Activated naive CD4-positive, alpha-beta T cell treated with anti-CD3 and anti-CD28 coated beads, Interleukin-2, amount 50 U/mL, for 24 hours (primary cell): ENCODE data around the gene CCDC69.

ENCODE experiments used
- H3K27ac Mint-ChIP-seq: one replicate; pipeline ENCODE4 v1.8.0; 2021; ENCODE audit warnings: mild to moderate bottlenecking, mixed read lengths
- H3K27me3 Mint-ChIP-seq: one replicate; pipeline ENCODE4 v1.8.0; 2021; ENCODE audit warnings: mixed read lengths
- H3K36me3 Mint-ChIP-seq: one replicate; pipeline ENCODE4 v1.8.0; 2021; ENCODE audit warnings: mixed read lengths
- H3K4me1 Mint-ChIP-seq: one replicate; pipeline ENCODE4 v1.8.0; 2021; ENCODE audit warnings: mixed read lengths
- H3K4me3 Mint-ChIP-seq: one replicate; pipeline ENCODE4 v1.8.0; 2021; ENCODE audit warnings: mild to moderate bottlenecking, mixed read lengths
- H3K9me3 Mint-ChIP-seq: one replicate; pipeline ENCODE4 v1.8.0; 2021; ENCODE audit warnings: mixed read lengths

The CCDC69 gene

DNA sequence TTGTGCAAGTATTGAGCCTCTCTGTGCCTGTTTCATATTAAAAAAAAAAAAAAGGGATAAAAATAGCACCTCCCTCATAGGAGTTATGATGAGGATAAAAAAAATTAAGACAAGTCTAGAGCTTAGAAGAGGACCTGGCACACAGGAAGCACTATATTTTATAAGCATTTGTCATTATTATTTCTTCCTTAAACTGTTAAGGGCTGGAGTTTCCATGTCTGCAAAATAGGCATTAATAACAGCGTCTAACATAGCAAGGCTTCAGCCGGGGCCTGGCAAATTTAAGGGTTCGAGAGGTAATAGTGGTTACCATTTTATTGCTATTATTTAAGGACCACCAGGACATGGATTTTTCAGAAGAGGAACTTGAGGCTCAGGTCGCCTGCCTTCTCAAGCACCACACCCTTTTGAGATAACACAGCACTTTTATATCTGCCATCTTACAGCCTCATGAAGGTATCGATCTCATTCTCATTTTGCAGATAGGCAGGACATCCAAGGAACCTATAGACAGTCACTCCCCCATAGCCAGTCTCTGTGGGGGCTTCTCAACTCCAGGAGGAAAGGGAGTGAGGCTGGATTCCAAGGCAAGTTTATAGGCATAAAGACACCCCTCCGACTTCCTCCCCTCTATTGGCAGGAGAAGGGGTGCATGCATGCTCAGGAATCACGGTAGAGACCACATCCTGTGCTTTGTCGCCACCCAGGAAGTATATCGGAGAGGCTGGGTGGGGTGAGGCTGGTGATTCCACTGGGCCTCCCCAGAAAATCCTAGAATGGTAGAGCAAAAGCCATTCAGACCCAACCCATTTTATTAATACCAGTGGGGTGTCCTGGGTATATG is 68.7 kb downstream of the CCDC69 start:
- Mint-ChIP-seq H3K4me3 (peak overlapping the region; percentile 89), H3K4me1 (peaks cover 86% of the 10 kb centered on the region), H3K27ac (peak overlapping the region; percentile 95), H3K27me3 (no peaks in the 10 kb centered on the region), H3K9me3 (no peaks in the 10 kb centered on the region), H3K36me3 (peaks cover 7% of the 10 kb centered on the region)

DNA sequence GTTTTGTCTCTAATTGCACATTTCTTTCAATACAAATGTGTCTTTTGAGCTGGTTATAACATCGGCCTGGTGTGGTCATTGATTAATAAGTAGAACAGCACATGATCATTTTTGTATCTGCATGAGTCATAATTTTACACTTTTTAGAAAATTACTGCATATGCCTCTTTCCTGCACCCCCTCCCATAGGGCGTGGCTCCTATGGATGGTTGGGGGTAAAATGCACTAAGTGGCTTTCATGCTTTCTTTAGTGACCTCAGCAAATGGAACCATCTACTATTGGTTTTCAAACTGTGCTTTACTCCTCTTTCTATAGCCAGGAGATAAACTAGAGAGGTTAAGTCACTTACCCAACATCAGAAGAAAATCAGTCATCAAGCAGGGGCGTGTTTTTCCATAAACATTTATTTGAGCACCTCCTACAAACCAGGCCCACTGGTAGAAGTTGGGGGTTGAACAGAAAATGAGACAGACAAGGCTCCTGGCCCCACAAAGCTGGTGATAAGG is 70.1 kb downstream of the CCDC69 start:
- Mint-ChIP-seq H3K36me3 (peaks cover 7% of the 10 kb centered on the region), H3K4me1 (peaks cover 92% of the 10 kb centered on the region), H3K27me3 (no peaks in the 10 kb centered on the region), H3K9me3 (no peaks in the 10 kb centered on the region), H3K4me3 (peak overlapping the region; percentile 49), H3K27ac (peak overlapping the region; percentile 97)

DNA sequence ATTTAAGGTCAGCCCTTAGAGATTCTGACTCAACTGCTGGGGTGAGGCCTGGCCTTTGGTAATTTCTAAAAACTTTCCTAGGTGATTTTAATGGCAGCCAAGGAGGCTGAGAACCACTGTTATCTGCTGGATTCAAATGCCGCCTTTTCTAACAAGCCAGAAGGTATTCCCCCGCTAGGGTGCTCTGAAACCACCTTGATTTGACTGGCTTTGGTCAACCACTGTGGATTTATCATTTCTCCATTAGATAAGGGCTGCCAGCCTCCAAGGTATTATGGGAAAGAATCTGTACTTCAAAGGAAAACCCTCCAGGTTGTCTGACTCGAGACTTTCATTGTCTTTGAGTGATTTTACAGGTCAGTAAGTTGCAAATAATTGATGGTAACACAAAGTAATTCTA is 70.6 kb downstream of the CCDC69 start:
- H3K4me1 Mint-ChIP-seq: peaks cover 92% of the 10 kb centered on the region
- no peaks in the 10 kb centered on the region for H3K9me3 Mint-ChIP-seq
- peaks cover 7% of the 10 kb centered on the region for H3K36me3 Mint-ChIP-seq

DNA sequence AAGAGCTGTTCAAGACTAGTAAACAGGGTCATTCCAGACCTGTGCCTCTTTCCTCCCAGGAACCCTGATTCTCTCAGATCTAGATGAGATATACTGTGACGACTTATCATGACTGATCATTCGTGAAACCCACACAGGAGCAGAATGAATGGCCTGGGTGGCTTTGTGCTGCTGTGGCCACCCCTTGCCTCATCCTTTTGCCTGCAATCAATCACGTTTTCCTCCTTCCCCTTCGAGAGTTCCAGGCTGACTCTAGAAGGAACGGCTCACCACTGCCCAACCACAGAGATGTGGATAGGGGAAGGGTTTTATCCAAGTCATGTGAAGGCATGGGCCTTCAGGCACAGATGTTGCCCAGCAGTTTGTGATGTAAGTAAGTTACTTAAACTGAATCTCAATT is 72.1 kb downstream of the CCDC69 start:
- H3K27me3 Mint-ChIP-seq: no peaks in the 10 kb centered on the region
- peak overlapping the region; percentile 69 for H3K4me3 Mint-ChIP-seq
- H3K36me3 Mint-ChIP-seq: peaks cover 9% of the 10 kb centered on the region
- peak overlapping the region; percentile 92 for H3K27ac Mint-ChIP-seq
- H3K4me1 Mint-ChIP-seq: peaks cover 99% of the 10 kb centered on the region
- H3K9me3 Mint-ChIP-seq: no peaks in the 10 kb centered on the region

More for the DNA sequence above, 70.6 kb downstream of the CCDC69 start:
- Mint-ChIP-seq H3K27me3 (no peaks in the 10 kb centered on the region), H3K27ac (peak overlapping the region; percentile 97), H3K4me3 (peak overlapping the region; percentile 72)

GRCh38 chr5:151151263-151151660 is 72.6 kb downstream of the CCDC69 start:
- H3K4me3 Mint-ChIP-seq: peak overlapping the region; percentile 69
- peak overlapping the region; percentile 92 for H3K27ac Mint-ChIP-seq
- H3K36me3 Mint-ChIP-seq: peaks cover 9% of the 10 kb centered on the region
- no peaks in the 10 kb centered on the region for H3K9me3 Mint-ChIP-seq
- peaks cover 99% of the 10 kb centered on the region for H3K4me1 Mint-ChIP-seq
- H3K27me3 Mint-ChIP-seq: no peaks in the 10 kb centered on the region

- Mint-ChIP-seq H3K4me3 (peak overlapping the region; percentile 69), H3K27me3 (no peaks in the 10 kb centered on the region), H3K36me3 (peaks cover 9% of the 10 kb centered on the region), H3K4me1 (peaks cover 99% of the 10 kb centered on the region), H3K27ac (peak overlapping the region; percentile 92), H3K9me3 (no peaks in the 10 kb centered on the region)
These were observed 73.2 kb downstream of the CCDC69 start for GRCh38 chr5:151150471-151151262.

DNA sequence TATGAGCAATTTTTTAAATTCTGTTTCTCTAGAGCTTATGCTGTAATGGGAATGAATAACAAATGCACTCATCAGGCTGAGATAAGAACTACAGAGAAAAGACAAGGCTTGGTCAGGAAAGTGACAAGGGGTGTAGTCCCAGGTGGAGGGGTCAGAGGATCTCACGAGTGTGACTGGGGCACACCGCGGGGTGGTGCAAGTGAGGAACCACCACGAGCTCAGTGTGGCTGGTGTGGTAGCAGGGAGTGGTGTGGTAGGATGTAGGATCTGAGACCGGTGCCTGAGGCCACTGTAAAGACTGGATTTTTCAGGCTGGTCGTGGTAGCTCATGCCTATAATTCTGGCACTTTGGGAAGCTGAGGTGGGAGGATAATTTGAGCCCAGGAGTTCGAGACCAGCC is 75.3 kb downstream of the CCDC69 start:
- peak overlapping the region; percentile 59 for H3K4me3 Mint-ChIP-seq
- peaks cover 97% of the 10 kb centered on the region for H3K4me1 Mint-ChIP-seq
- no peaks in the 10 kb centered on the region for H3K9me3 Mint-ChIP-seq
- peak overlapping the region; percentile 97 for H3K27ac Mint-ChIP-seq
- H3K27me3 Mint-ChIP-seq: no peaks in the 10 kb centered on the region
- peaks cover 11% of the 10 kb centered on the region for H3K36me3 Mint-ChIP-seq

DNA sequence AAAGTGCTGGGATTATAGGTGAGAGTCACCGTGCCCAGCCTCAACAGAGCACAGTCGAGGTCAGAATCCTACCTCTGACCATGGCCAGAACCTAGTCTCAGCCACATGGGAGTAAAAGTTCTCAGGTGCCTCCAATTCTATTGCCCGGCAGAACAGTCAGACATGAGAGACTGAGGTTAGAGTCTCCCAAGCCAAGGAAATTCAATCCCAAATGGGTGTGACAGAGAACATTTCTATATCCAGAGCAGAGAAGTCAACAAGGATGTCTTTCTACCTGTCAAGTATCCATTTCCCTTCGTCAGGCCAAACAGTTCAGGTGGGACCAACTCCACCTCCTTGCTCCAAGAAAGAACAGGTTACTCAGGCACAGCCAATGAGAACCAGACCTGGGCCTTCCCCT is 76.9 kb downstream of the CCDC69 start:
- Mint-ChIP-seq H3K4me3 (peak overlapping the region; percentile 7), H3K27me3 (no peaks in the 10 kb centered on the region), H3K4me1 (peaks cover 97% of the 10 kb centered on the region), H3K27ac (peak overlapping the region; percentile 97), H3K36me3 (peaks cover 6% of the 10 kb centered on the region), H3K9me3 (no peaks in the 10 kb centered on the region)

GRCh38 chr5:151146061-151146460 is 77.8 kb downstream of the CCDC69 start:
- H3K4me1 Mint-ChIP-seq: peaks cover 97% of the 10 kb centered on the region
- no peaks in the 10 kb centered on the region for H3K27me3 Mint-ChIP-seq
- H3K36me3 Mint-ChIP-seq: peaks cover 4% of the 10 kb centered on the region
- peak overlapping the region; percentile 47 for H3K27ac Mint-ChIP-seq
- H3K9me3 Mint-ChIP-seq: no peaks in the 10 kb centered on the region
- H3K4me3 Mint-ChIP-seq: no peak overlapping the region

GRCh38 chr5:151144922-151145321 is 79.0 kb downstream of the CCDC69 start:
- peaks cover 7% of the 10 kb centered on the region for H3K36me3 Mint-ChIP-seq
- no peaks in the 10 kb centered on the region for H3K9me3 Mint-ChIP-seq
- H3K4me1 Mint-ChIP-seq: peaks cover 97% of the 10 kb centered on the region
- H3K4me3 Mint-ChIP-seq: no peak overlapping the region
- no peak overlapping the region for H3K27ac Mint-ChIP-seq
- H3K27me3 Mint-ChIP-seq: no peaks in the 10 kb centered on the region

- H3K36me3 Mint-ChIP-seq: peaks cover 7% of the 10 kb centered on the region
- H3K4me3 Mint-ChIP-seq: peak overlapping the region; percentile 24
- H3K27ac Mint-ChIP-seq: peak overlapping the region; percentile 97
- H3K27me3 Mint-ChIP-seq: no peaks in the 10 kb centered on the region
- peaks cover 98% of the 10 kb centered on the region for H3K4me1 Mint-ChIP-seq
- no peaks in the 10 kb centered on the region for H3K9me3 Mint-ChIP-seq
These were observed 79.6 kb downstream of the CCDC69 start for GRCh38 chr5:151144275-151144674.

GRCh38 chr5:151143645-151144044 is 80.2 kb downstream of the CCDC69 start:
- Mint-ChIP-seq H3K4me3 (peak overlapping the region; percentile 24), H3K27me3 (no peaks in the 10 kb centered on the region), H3K4me1 (peaks cover 98% of the 10 kb centered on the region), H3K36me3 (peaks cover 11% of the 10 kb centered on the region), H3K27ac (peak overlapping the region; percentile 66), H3K9me3 (no peaks in the 10 kb centered on the region)

DNA sequence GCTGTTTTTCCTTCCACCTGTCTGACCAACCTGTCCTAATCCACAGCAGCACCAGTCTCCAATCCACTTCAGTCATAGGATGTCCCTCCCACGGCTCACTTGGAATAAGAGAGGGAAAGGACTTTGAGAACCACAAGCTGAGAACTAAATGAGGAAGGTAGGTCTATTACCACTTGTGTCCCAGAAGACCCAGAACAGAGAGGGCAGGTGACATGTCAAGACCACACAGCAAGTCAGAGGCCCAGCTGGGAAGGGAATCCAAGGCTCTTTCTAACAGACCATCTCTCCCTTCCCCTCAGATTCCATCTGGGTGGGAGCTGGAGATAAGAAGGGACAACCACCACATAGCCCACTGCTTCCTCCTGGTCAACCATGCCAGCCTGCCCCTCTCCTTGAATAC is 81.0 kb downstream of the CCDC69 start:
- Mint-ChIP-seq H3K9me3 (no peaks in the 10 kb centered on the region), H3K4me1 (peaks cover 98% of the 10 kb centered on the region), H3K4me3 (peak overlapping the region; percentile 24), H3K27ac (peak overlapping the region; percentile 66), H3K36me3 (peaks cover 18% of the 10 kb centered on the region), H3K27me3 (no peaks in the 10 kb centered on the region)

DNA sequence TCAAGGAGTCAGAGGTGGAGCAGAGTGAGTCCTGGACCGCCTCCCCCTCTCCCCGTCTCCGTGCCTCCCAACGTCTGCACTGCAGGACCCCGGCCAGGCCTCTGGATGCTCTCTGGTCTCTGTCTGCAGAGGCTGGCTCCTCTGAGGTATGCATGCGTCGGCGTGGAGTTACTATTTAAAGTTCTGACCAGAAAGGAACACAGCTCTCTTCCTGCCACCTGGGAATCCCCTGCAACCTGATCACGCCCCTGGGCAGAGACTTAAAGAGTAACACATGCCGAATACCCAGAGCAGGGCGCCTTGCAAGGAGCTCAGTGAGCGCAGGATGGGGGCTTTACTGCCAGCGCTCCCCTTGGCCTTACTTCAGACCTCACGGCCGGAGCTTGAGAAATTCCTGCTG is 82.4 kb downstream of the CCDC69 start:
- H3K27me3 Mint-ChIP-seq: no peaks in the 10 kb centered on the region
- peaks cover 26% of the 10 kb centered on the region for H3K36me3 Mint-ChIP-seq
- peak overlapping the region; percentile 85 for H3K4me3 Mint-ChIP-seq
- no peaks in the 10 kb centered on the region for H3K9me3 Mint-ChIP-seq
- H3K27ac Mint-ChIP-seq: peak overlapping the region; percentile 95
- peaks cover 97% of the 10 kb centered on the region for H3K4me1 Mint-ChIP-seq

DNA sequence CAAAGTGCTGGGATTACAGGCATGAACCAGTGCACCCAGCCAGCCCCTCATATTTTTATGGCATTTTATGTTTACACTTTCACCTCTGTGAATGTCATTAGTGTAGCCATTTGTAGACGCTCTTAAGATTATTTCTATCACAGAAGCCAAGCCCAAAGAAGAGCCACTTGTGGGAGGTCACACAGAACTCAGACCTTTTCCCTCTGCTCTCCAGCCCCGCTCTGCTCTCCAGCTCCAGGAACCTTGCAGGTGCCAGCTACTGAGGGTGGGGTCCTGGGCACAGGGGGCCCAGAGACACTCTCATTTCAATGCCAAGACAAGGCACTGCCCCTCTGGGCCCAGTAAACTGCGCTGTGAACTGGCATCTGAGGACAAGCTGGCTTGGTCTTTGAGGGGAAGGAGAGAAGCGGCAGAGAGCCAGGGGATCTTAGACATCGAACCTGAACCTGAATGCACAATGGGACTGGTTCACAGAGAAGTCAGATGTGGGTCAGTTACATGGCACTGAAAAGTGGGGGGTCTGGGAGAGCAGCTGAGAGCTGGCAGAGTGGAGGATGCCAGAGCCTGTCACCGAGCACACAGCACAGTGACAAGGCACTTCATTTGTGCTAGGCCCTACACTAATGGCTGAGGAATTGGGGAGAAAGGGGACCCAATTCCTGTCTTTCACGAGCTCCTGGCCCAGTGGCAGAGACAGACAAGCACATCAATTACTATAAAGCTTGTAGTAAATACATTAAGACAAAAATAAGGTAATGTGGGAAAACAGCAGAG is 83.0 kb downstream of the CCDC69 start:
- peak overlapping the region; percentile 85 for H3K4me3 Mint-ChIP-seq

More for the DNA sequence above, 83.0 kb downstream of the CCDC69 start:
- Mint-ChIP-seq H3K4me1 (peaks cover 94% of the 10 kb centered on the region), H3K27me3 (no peaks in the 10 kb centered on the region), H3K27ac (peak overlapping the region; percentile 95), H3K36me3 (peaks cover 27% of the 10 kb centered on the region), H3K9me3 (no peaks in the 10 kb centered on the region)
